Mesenchymal stem cell (in vitro differentiated cells and primary cell): Measurements from ENCODE around the gene PGM1.

Source experiments
- DNase-seq: peaks from one replicate; pipeline ENCODE4 v3.0.0-alpha.2; 2013
- H2AFZ ChIP-seq: one replicate; pipeline ENCODE4 v1.6.1; 2013; ENCODE audit warnings: low read depth, mild to moderate bottlenecking, control low read depth, inconsistent platforms, low read length, moderate library complexity
- H2AK5ac ChIP-seq: 2 replicates; pipeline ENCODE4 v1.6.1; 2013; ENCODE audit warnings: low read length, moderate library complexity, mild to moderate bottlenecking, inconsistent platforms; ENCODE audit not compliant: severe bottlenecking
- H2BK120ac ChIP-seq: one replicate; pipeline ENCODE4 v1.6.1; 2013; ENCODE audit warnings: low read depth, mild to moderate bottlenecking, inconsistent platforms, low read length, moderate library complexity
- H2BK12ac ChIP-seq, 2 experiments: one replicate each; pipeline ENCODE4 v1.6.1; 2013; ENCODE audit warnings: inconsistent platforms in 2 of 2, low read length in 2 of 2, mild to moderate bottlenecking in 2 of 2, moderate library complexity in 2 of 2, control low read depth in 1 of 2
- H2BK15ac ChIP-seq: one replicate; pipeline ENCODE4 v1.6.1; 2013; ENCODE audit warnings: mild to moderate bottlenecking, low read depth, inconsistent platforms; ENCODE audit not compliant: poor library complexity, severe bottlenecking
- H2BK5ac ChIP-seq: 2 replicates; pipeline ENCODE4 v1.6.1; 2013; ENCODE audit warnings: low read depth, mild to moderate bottlenecking, low read length, control low read depth, inconsistent platforms; ENCODE audit not compliant: poor library complexity, severe bottlenecking
- H3K14ac ChIP-seq, 2 experiments: one replicate each; pipeline ENCODE4 v1.6.1; 2013; ENCODE audit warnings: inconsistent platforms in 2 of 2, low read length in 2 of 2, control low read depth in 1 of 2, mild to moderate bottlenecking in 1 of 2, moderate library complexity in 1 of 2
- H3K18ac ChIP-seq, 2 experiments: one replicate each; pipeline ENCODE4 v1.6.1; 2013; ENCODE audit warnings: inconsistent platforms in 2 of 2, low read length in 2 of 2, control low read depth in 1 of 2, low read depth in 1 of 2, mild to moderate bottlenecking in 1 of 2
- H3K23ac ChIP-seq, 2 experiments: one replicate each; pipeline ENCODE4 v1.6.1; 2013; ENCODE audit warnings: inconsistent platforms in 2 of 2, low read length in 2 of 2, mild to moderate bottlenecking in 2 of 2, moderate library complexity in 2 of 2, control low read depth in 1 of 2
- H3K27ac ChIP-seq: 2 replicates; pipeline ENCODE4 v1.5.1; 2013; ENCODE audit warnings: mild to moderate bottlenecking, moderate library complexity, low read length, control low read depth, inconsistent platforms; ENCODE audit not compliant: poor library complexity, severe bottlenecking
- H3K27me3 ChIP-seq, 2 experiments: 2 replicates each; pipeline versions ENCODE4 v1.6.1 to v1.7.0; 2013; ENCODE audit warnings: low read length in 2 of 2, mild to moderate bottlenecking in 2 of 2, moderate library complexity in 2 of 2, control low read depth in 1 of 2, inconsistent platforms in 1 of 2; ENCODE audit not compliant: control insufficient read depth in 1 of 2, insufficient read depth in 1 of 2
- H3K36me3 ChIP-seq, 2 experiments: 2 replicates each; pipeline versions ENCODE4 v1.6.1 to v1.7.0; 2013; ENCODE audit warnings: low read length in 2 of 2, control low read depth in 1 of 2, inconsistent platforms in 1 of 2, low read depth in 1 of 2, mild to moderate bottlenecking in 1 of 2; ENCODE audit not compliant: insufficient read depth in 2 of 2, control insufficient read depth in 1 of 2
- H3K4ac ChIP-seq, 2 experiments: one replicate each; pipeline ENCODE4 v1.6.1; 2013; ENCODE audit warnings: inconsistent platforms in 2 of 2, low read length in 2 of 2, mild to moderate bottlenecking in 2 of 2, moderate library complexity in 2 of 2, control low read depth in 1 of 2, low read depth in 1 of 2
- H3K4me1 ChIP-seq: 2 replicates; pipeline ENCODE4 v1.6.1; 2013; ENCODE audit warnings: low read depth, low read length, control low read depth; ENCODE audit not compliant: control insufficient read depth, insufficient read depth
- H3K4me2 ChIP-seq: 2 replicates; pipeline ENCODE4 v1.6.1; 2013; ENCODE audit warnings: low read length, mild to moderate bottlenecking, inconsistent platforms; ENCODE audit not compliant: poor library complexity, severe bottlenecking
- H3K4me3 ChIP-seq, 2 experiments: 2 replicates each; pipeline versions ENCODE4 v1.5.1 to v1.7.0; 2013; ENCODE audit warnings: low read length in 2 of 2, mild to moderate bottlenecking in 2 of 2, control low read depth in 1 of 2, low read depth in 1 of 2; ENCODE audit not compliant: insufficient read depth in 1 of 2
- H3K79me1 ChIP-seq: replicated peaks from 2 replicates; pipeline ENCODE4 v1.6.1; 2013; ENCODE audit warnings: mild to moderate bottlenecking, control low read depth, low read length, inconsistent platforms; ENCODE audit not compliant: poor library complexity, severe bottlenecking
- H3K9ac ChIP-seq: 2 replicates; pipeline ENCODE4 v1.7.0; 2013; ENCODE audit warnings: mild to moderate bottlenecking, low read length, moderate library complexity
- H3K9me3 ChIP-seq: 2 replicates; pipeline ENCODE4 v1.7.0; 2013; ENCODE audit warnings: mild to moderate bottlenecking, low read length; ENCODE audit not compliant: control insufficient read depth
- H4K8ac ChIP-seq: one replicate; pipeline ENCODE4 v1.6.1; 2013; ENCODE audit warnings: inconsistent platforms, mild to moderate bottlenecking, low read length, moderate library complexity
- H4K91ac ChIP-seq: one replicate; pipeline ENCODE4 v1.6.1; 2013; ENCODE audit warnings: mild to moderate bottlenecking, low read length, inconsistent platforms
- WGBS: methylation state at CpG from one replicate; pipeline ENCODE4 v1.1.7; 2013; ENCODE audit warnings: mixed read lengths; 5-methylcytosine and 5-hydroxymethylcytosine counted together

Gene PGM1

GRCh38 chr1:63618011-63618410 is 24.8 kb downstream of the PGM1 start:
- no peaks in the 10 kb centered on the region for H3K36me3 ChIP-seq
- no peak overlapping the region for H3K9ac ChIP-seq
- H3K9me3 ChIP-seq, result no peaks in the 10 kb centered on the region
- H3K79me1 ChIP-seq, result peaks cover 35% of the 10 kb centered on the region
- H2BK5ac ChIP-seq, result no peak overlapping the region
- H3K14ac ChIP-seq, result no peak overlapping the region
- no peak overlapping the region for H2BK120ac ChIP-seq
- H3K4me3 ChIP-seq, result no peak overlapping the region
- H4K8ac ChIP-seq, result no peak overlapping the region
- no peak overlapping the region for H3K27ac ChIP-seq
- H2BK12ac ChIP-seq, result no peak overlapping the region
- H3K23ac ChIP-seq, result no peak overlapping the region
- no peak overlapping the region for H2AFZ ChIP-seq
- DNase-seq, result no peak
- H3K4me1 ChIP-seq, result peaks cover 2% of the 10 kb centered on the region
- H2BK15ac ChIP-seq, result no peak overlapping the region
- no peak overlapping the region for H3K4ac ChIP-seq
- H3K4me2 ChIP-seq, result no peak overlapping the region
- H3K27me3 ChIP-seq, result no peaks in the 10 kb centered on the region
- H4K91ac ChIP-seq, result no peak overlapping the region
- no peak overlapping the region for H3K18ac ChIP-seq
- H2AK5ac ChIP-seq, result no peak overlapping the region

- no peak overlapping the region for H3K4ac ChIP-seq
- no peak overlapping the region for H2BK5ac ChIP-seq
- H2BK12ac ChIP-seq, result no peak overlapping the region
- peaks cover 39% of the 10 kb centered on the region for H3K79me1 ChIP-seq
- no peak overlapping the region for H3K14ac ChIP-seq
- WGBS, result 91% methylated on average over 4 of the region's 4 CpGs
- H3K4me1 ChIP-seq, result peaks cover 2% of the 10 kb centered on the region
- H3K36me3 ChIP-seq, result no peaks in the 10 kb centered on the region
- no peak overlapping the region for H2BK120ac ChIP-seq
- no peak overlapping the region for H3K4me2 ChIP-seq
- H2AK5ac ChIP-seq, result no peak overlapping the region
- H3K23ac ChIP-seq, result no peak overlapping the region
- DNase-seq, result no peak
- H3K18ac ChIP-seq, result no peak overlapping the region
- H3K4me3 ChIP-seq, result no peak overlapping the region
- H3K9ac ChIP-seq, result no peak overlapping the region
- no peak overlapping the region for H3K27ac ChIP-seq
- H3K9me3 ChIP-seq, result no peaks in the 10 kb centered on the region
- no peak overlapping the region for H4K91ac ChIP-seq
- H2AFZ ChIP-seq, result no peak overlapping the region
- no peaks in the 10 kb centered on the region for H3K27me3 ChIP-seq
- no peak overlapping the region for H4K8ac ChIP-seq
- no peak overlapping the region for H2BK15ac ChIP-seq
These were observed 26.3 kb downstream of the PGM1 start for GRCh38 chr1:63619558-63619957.

- Histone ChIP-seq H2BK15ac (no peak overlapping the region), H3K79me1 (peaks cover 39% of the 10 kb centered on the region), H3K18ac (no peak overlapping the region), H2BK12ac (no peak overlapping the region), H2AFZ (no peak overlapping the region), H2BK5ac (no peak overlapping the region), H4K8ac (no peak overlapping the region), H3K4me2 (no peak overlapping the region), H3K23ac (no peak overlapping the region), H3K4me3 (no peak overlapping the region), H3K27ac (no peak overlapping the region), H3K9me3 (no peaks in the 10 kb centered on the region), H3K4me1 (peaks cover 2% of the 10 kb centered on the region), H4K91ac (no peak overlapping the region), H3K27me3 (no peaks in the 10 kb centered on the region), H3K9ac (no peak overlapping the region), H2BK120ac (no peak overlapping the region), H3K14ac (no peak overlapping the region), H2AK5ac (no peak overlapping the region), H3K4ac (no peak overlapping the region), H3K36me3 (no peaks in the 10 kb centered on the region)
- no peak for DNase-seq
- WGBS, result 92% methylated on average over 5 of the region's 5 CpGs
These were observed 27.5 kb downstream of the PGM1 start for GRCh38 chr1:63620671-63621070.

GRCh38 chr1:63621075-63621474 is 27.9 kb downstream of the PGM1 start:
- no peak overlapping the region for H3K9ac ChIP-seq
- H2AK5ac ChIP-seq, result no peak overlapping the region
- H2BK15ac ChIP-seq, result no peak overlapping the region
- H3K79me1 ChIP-seq, result peaks cover 39% of the 10 kb centered on the region
- no peaks in the 10 kb centered on the region for H3K36me3 ChIP-seq
- peak overlapping the region in 1 of 2 experiments; percentile 62 for H2BK12ac ChIP-seq
- H3K4ac ChIP-seq, result no peak overlapping the region
- no peak overlapping the region for H2AFZ ChIP-seq
- 93% methylated on average over 3 of the region's 3 CpGs for WGBS
- no peak overlapping the region for H3K14ac ChIP-seq
- H2BK5ac ChIP-seq, result no peak overlapping the region
- DNase-seq, result no peak
- peaks cover 2% of the 10 kb centered on the region for H3K4me1 ChIP-seq
- no peak overlapping the region for H2BK120ac ChIP-seq
- H3K23ac ChIP-seq, result no peak overlapping the region
- no peak overlapping the region for H4K8ac ChIP-seq
- no peak overlapping the region for H4K91ac ChIP-seq
- H3K4me3 ChIP-seq, result no peak overlapping the region
- H3K4me2 ChIP-seq, result no peak overlapping the region
- H3K27me3 ChIP-seq, result no peaks in the 10 kb centered on the region
- H3K27ac ChIP-seq, result no peak overlapping the region
- no peaks in the 10 kb centered on the region for H3K9me3 ChIP-seq
- H3K18ac ChIP-seq, result no peak overlapping the region
